CD4-positive, CD25-positive, alpha-beta regulatory T cell (primary cell): ENCODE data around the gene SPEG. TPM values are rescaled to one million over a fixed set of nuclear protein-coding genes. Genes with fewer than 3 reads are reported as not detected.

Source experiments
- ATAC-seq, 2 donors: fragments of 150-1000 bp; cut with Tn5 transposase; one replicate each; pipeline ENCODE4 v1.10.0; 2021; ENCODE audit warnings: low read depth in 2 of 2, moderate number of reproducible peaks in 2 of 2, moderate library complexity in 1 of 2
- DNase-seq, 3 donors: peaks; one replicate each; pipeline versions ENCODE4 v3.0.0 to v3.0.0-alpha.2; 2012 to 2022; ENCODE audit warnings: mixed read lengths in 1 of 3
- H3K27ac ChIP-seq: one replicate; pipeline ENCODE4 v1.7.0; 2013; ENCODE audit warnings: mild to moderate bottlenecking, low read length; ENCODE audit not compliant: insufficient read depth, poor library complexity, severe bottlenecking
- H3K27me3 ChIP-seq: one replicate; pipeline ENCODE4 v1.7.0; 2013; ENCODE audit warnings: low read length; ENCODE audit not compliant: control insufficient read depth, insufficient read depth
- H3K36me3 ChIP-seq: one replicate; pipeline ENCODE4 v1.7.0; 2013; ENCODE audit warnings: mild to moderate bottlenecking, low read length, moderate library complexity; ENCODE audit not compliant: control insufficient read depth, insufficient read depth
- H3K4me1 ChIP-seq: 2 replicates; pipeline ENCODE4 v1.7.0; 2013; ENCODE audit warnings: mild to moderate bottlenecking, low read length; ENCODE audit not compliant: insufficient read depth, control insufficient read depth, poor library complexity, severe bottlenecking
- H3K4me3 ChIP-seq: one replicate; pipeline ENCODE4 v1.7.0; 2013; ENCODE audit warnings: low read depth, mild to moderate bottlenecking, low read length, moderate library complexity
- H3K9me3 ChIP-seq, 2 experiments: 1 replicate in 1 of 2; 2 replicates in 1 of 2; pipeline ENCODE4 v1.7.0; 2013; ENCODE audit warnings: low read length in 2 of 2, mild to moderate bottlenecking in 1 of 2, moderate library complexity in 1 of 2; ENCODE audit not compliant: control insufficient read depth in 2 of 2
- H3K27ac Mint-ChIP-seq, 3 donors: one replicate each; pipeline ENCODE4 v1.8.0; 2020 to 2022; ENCODE audit warnings: mild to moderate bottlenecking in 3 of 3, mixed read lengths in 3 of 3, moderate library complexity in 2 of 3
- H3K27me3 Mint-ChIP-seq: one replicate; pipeline ENCODE4 v1.8.0; 2022; ENCODE audit warnings: mild to moderate bottlenecking, mixed read lengths
- H3K36me3 Mint-ChIP-seq: one replicate; pipeline ENCODE4 v1.8.0; 2020; ENCODE audit warnings: mixed read lengths
- H3K4me1 Mint-ChIP-seq, 4 donors: one replicate each; pipeline ENCODE4 v1.8.0; 2020 to 2022; ENCODE audit warnings: mixed read lengths in 4 of 4, mild to moderate bottlenecking in 1 of 4
- H3K4me3 Mint-ChIP-seq, 4 donors: one replicate each; pipeline ENCODE4 v1.8.0; 2020 to 2022; ENCODE audit warnings: mild to moderate bottlenecking in 4 of 4, mixed read lengths in 4 of 4, moderate library complexity in 3 of 4
- H3K9me3 Mint-ChIP-seq, 7 donors: one replicate each; pipeline ENCODE4 v1.8.0; 2020 to 2022; ENCODE audit warnings: mixed read lengths in 7 of 7, mild to moderate bottlenecking in 3 of 7, moderate library complexity in 2 of 7
- polyA plus RNA-seq, 4 donors: library from polyadenylated mRNA; unstranded; fragments of 300-500 nt; fragmentation: Illumina TruSeq; gene quantifications; one replicate each; pipeline ENCODE4 v1.2.3, GENCODE V29; 2021
- total RNA-seq: library from RNA; stranded (reverse); gene quantifications from one replicate; pipeline ENCODE4 v1.2.3, GENCODE V29; 2022

Gene SPEG
- total and polyA plus RNA-seq, 5 donors from 2014 or later = 0.20 to 4.1 TPM; not detected in 3

GRCh38 chr2:219530048-219530963, 95.7 kb downstream of the SPEG start:
- Mint-ChIP-seq H3K9me3 (peaks cover 0 to 3% (median 0%) of the 10 kb centered on the region in 7 donors), H3K4me1 (peaks cover 0 to 4% (median 0%) of the 10 kb centered on the region in 4 donors), H3K36me3 (no peaks in the 10 kb centered on the region), H3K27me3 (peaks cover 57% of the 10 kb centered on the region), H3K27ac (no peak overlapping the region), H3K4me3 (no peak overlapping the region)
- Histone ChIP-seq H3K36me3 (no peaks in the 10 kb centered on the region), H3K27me3 (peaks cover 14% of the 10 kb centered on the region), H3K27ac (no peak overlapping the region), H3K4me3 (no peak overlapping the region), H3K4me1 (no peaks in the 10 kb centered on the region), H3K9me3 (no peaks in the 10 kb centered on the region)
- ATAC-seq (peak; percentile 84 to 87), DNase-seq (peak; percentile 69 to 82 (median 80))

GRCh38 chr2:219531639-219532377, 97.2 kb downstream of the SPEG start:
- H3K4me3 Mint-ChIP-seq = no peak overlapping the region
- Histone ChIP-seq H3K4me1 (no peaks in the 10 kb centered on the region), H3K27me3 (peaks cover 14% of the 10 kb centered on the region), H3K4me3 (no peak overlapping the region), H3K27ac (no peak overlapping the region), H3K9me3 (no peaks in the 10 kb centered on the region), H3K36me3 (no peaks in the 10 kb centered on the region)
- H3K27ac Mint-ChIP-seq = no peak overlapping the region
- H3K27me3 Mint-ChIP-seq = peaks cover 47% of the 10 kb centered on the region
- DNase-seq (no peak), ATAC-seq (no peak)
- H3K36me3 Mint-ChIP-seq = no peaks in the 10 kb centered on the region
- H3K4me1 Mint-ChIP-seq = peaks cover 0 to 4% (median 0%) of the 10 kb centered on the region in 4 donors
- H3K9me3 Mint-ChIP-seq = peaks cover 0 to 3% (median 0%) of the 10 kb centered on the region in 7 donors

- H3K27ac ChIP-seq = no peak overlapping the region
- H3K4me1 ChIP-seq = no peaks in the 10 kb centered on the region
- no peak overlapping the region for H3K4me3 Mint-ChIP-seq
- H3K4me3 ChIP-seq = no peak overlapping the region
- no peak overlapping the region for H3K27ac Mint-ChIP-seq
- ATAC-seq = no peak
- no peak for DNase-seq
- no peaks in the 10 kb centered on the region for H3K36me3 Mint-ChIP-seq
- peaks cover 42% of the 10 kb centered on the region for H3K27me3 Mint-ChIP-seq
- peaks cover 0 to 3% (median 0%) of the 10 kb centered on the region in 7 donors for H3K9me3 Mint-ChIP-seq
- no peaks in the 10 kb centered on the region for H3K9me3 ChIP-seq
- no peaks in the 10 kb centered on the region for H3K36me3 ChIP-seq
- peaks cover 14% of the 10 kb centered on the region for H3K27me3 ChIP-seq
- H3K4me1 Mint-ChIP-seq = peaks cover 0 to 4% (median 0%) of the 10 kb centered on the region in 4 donors
Measured at GRCh38 chr2:219532378-219532649, 97.7 kb downstream of the SPEG start.

GRCh38 chr2:219533930-219534661, 99.5 kb downstream of the SPEG start:
- Histone ChIP-seq H3K9me3 (no peaks in the 10 kb centered on the region), H3K27ac (no peak overlapping the region), H3K4me3 (no peak overlapping the region), H3K4me1 (no peaks in the 10 kb centered on the region), H3K36me3 (no peaks in the 10 kb centered on the region), H3K27me3 (peaks cover 7% of the 10 kb centered on the region)
- ATAC-seq (no peak), DNase-seq (no peak)
- H3K36me3 Mint-ChIP-seq = no peaks in the 10 kb centered on the region
- peaks cover 0 to 3% (median 0%) of the 10 kb centered on the region in 7 donors for H3K9me3 Mint-ChIP-seq
- H3K27ac Mint-ChIP-seq = peak overlapping the region in 2 of 3 donors; percentile 24 to 71
- no peak overlapping the region for H3K4me3 Mint-ChIP-seq
- H3K27me3 Mint-ChIP-seq = peaks cover 24% of the 10 kb centered on the region
- H3K4me1 Mint-ChIP-seq = peaks cover 0 to 4% (median 0%) of the 10 kb centered on the region in 4 donors

GRCh38 chr2:219536425-219536824, 101.8 kb downstream of the SPEG start:
- Mint-ChIP-seq H3K4me3 (no peak overlapping the region), H3K4me1 (peaks cover 0 to 8% (median 3%) of the 10 kb centered on the region in 4 donors), H3K27ac (no peak overlapping the region), H3K27me3 (peaks cover 10% of the 10 kb centered on the region), H3K36me3 (no peaks in the 10 kb centered on the region), H3K9me3 (peaks cover 0 to 2% (median 0%) of the 10 kb centered on the region in 7 donors)
- H3K27ac ChIP-seq = no peak overlapping the region
- no peaks in the 10 kb centered on the region for H3K9me3 ChIP-seq
- ATAC-seq = no peak
- no peaks in the 10 kb centered on the region for H3K36me3 ChIP-seq
- H3K4me3 ChIP-seq = no peak overlapping the region
- DNase-seq = no peak
- H3K4me1 ChIP-seq = no peaks in the 10 kb centered on the region
- peaks cover 2% of the 10 kb centered on the region for H3K27me3 ChIP-seq

- H3K27ac ChIP-seq = no peak overlapping the region
- peaks cover 3% of the 10 kb centered on the region for H3K4me1 ChIP-seq
- Mint-ChIP-seq H3K36me3 (no peaks in the 10 kb centered on the region), H3K4me1 (peaks cover 0 to 13% (median 5%) of the 10 kb centered on the region in 4 donors), H3K27me3 (peaks cover 5% of the 10 kb centered on the region), H3K9me3 (peaks cover 0 to 2% (median 0%) of the 10 kb centered on the region in 7 donors), H3K4me3 (no peak overlapping the region), H3K27ac (no peak overlapping the region)
- H3K4me3 ChIP-seq = no peak overlapping the region
- no peaks in the 10 kb centered on the region for H3K9me3 ChIP-seq
- no peaks in the 10 kb centered on the region for H3K36me3 ChIP-seq
- no peak for DNase-seq
- H3K27me3 ChIP-seq = peaks cover 2% of the 10 kb centered on the region
- ATAC-seq = no peak
Measured at GRCh38 chr2:219536967-219537366, 102.3 kb downstream of the SPEG start.

GRCh38 chr2:219537657-219538488, 103.2 kb downstream of the SPEG start:
- no peak overlapping the region for H3K27ac ChIP-seq
- no peaks in the 10 kb centered on the region for H3K36me3 Mint-ChIP-seq
- H3K4me3 ChIP-seq = no peak overlapping the region
- H3K36me3 ChIP-seq = no peaks in the 10 kb centered on the region
- no peak for DNase-seq
- no peak overlapping the region for H3K27ac Mint-ChIP-seq
- H3K4me1 Mint-ChIP-seq = peaks cover 0 to 22% (median 13%) of the 10 kb centered on the region in 4 donors
- H3K4me3 Mint-ChIP-seq = no peak overlapping the region
- ATAC-seq = no peak
- H3K27me3 Mint-ChIP-seq = peaks cover 4% of the 10 kb centered on the region
- H3K4me1 ChIP-seq = peaks cover 12% of the 10 kb centered on the region
- H3K27me3 ChIP-seq = peaks cover 2% of the 10 kb centered on the region
- H3K9me3 Mint-ChIP-seq = peaks cover 0 to 2% (median 0%) of the 10 kb centered on the region in 7 donors
- H3K9me3 ChIP-seq = no peaks in the 10 kb centered on the region
